SK-N-SH (cell line): ENCODE data around the gene IRAK3. TPM values are rescaled to one million over a fixed set of nuclear protein-coding genes. Genes with fewer than 3 reads are reported as not detected.

Source experiments
- CTCF ChIA-PET: fragments of 300-600, 350-600 bp; formaldehyde crosslinking; extraction: SDS; loops from one replicate; lab custom pipeline; 2021; lab: Yijun Ruan, JAX
- POLR2A ChIA-PET: fragments of 350-600 bp; sonication (Branson Sonifier 250); formaldehyde crosslinking; extraction: SDS; loops from one replicate; lab custom pipeline; 2020; ENCODE audit warnings: antibody characterized with exemption, inconsistent platforms; lab: Yijun Ruan, JAX
- DNase-seq: peaks from one replicate; pipeline ENCODE4 v3.0.0; 2012
- H2AFZ ChIP-seq: fragments of 200-600 bp; sonication (generic); 2 replicates; pipeline ENCODE4 v1.8.1; 2016; ENCODE audit warnings: antibody characterized with exemption, mild to moderate bottlenecking, low read depth
- H3F3A ChIP-seq: fragments of 200-600 bp; sonication (generic); replicated peaks from 2 replicates; pipeline ENCODE3; 2016; ENCODE audit warnings: antibody characterized with exemption, mild to moderate bottlenecking; ENCODE audit not compliant: insufficient read depth
- H3K27ac ChIP-seq, 2 experiments: fragments of 200-500 bp in 1 of 2; fragments of 200-600 bp in 1 of 2; sonication (Bioruptor generic) in 1 of 2; sonication (generic), shearing (Covaris generic) in 1 of 2; 2 replicates each; pipeline versions ENCODE4 v1.5.1 to v1.6.1; 2014 to 2016; ENCODE audit warnings: low read depth in 2 of 2, inconsistent platforms in 1 of 2, low read length in 1 of 2, mild to moderate bottlenecking in 1 of 2, mixed read lengths in 1 of 2
- H3K27me3 ChIP-seq: fragments of 200-600 bp; sonication (generic), shearing (Covaris generic); 2 replicates; pipeline ENCODE4 v1.6.1; 2016; ENCODE audit warnings: mixed run types; ENCODE audit not compliant: insufficient read depth
- H3K36me3 ChIP-seq, 2 experiments: fragments of 200-500 bp in 1 of 2; fragments of 200-600 bp in 1 of 2; sonication (Bioruptor generic) in 1 of 2; sonication (generic) in 1 of 2; replicated peaks in 1 of 2; 2 replicates each; pipeline versions ENCODE3 to v1.5.1; 2014 to 2016; ENCODE audit warnings: low read length in 1 of 2, mild to moderate bottlenecking in 1 of 2; ENCODE audit not compliant: insufficient read depth in 2 of 2, control insufficient read depth in 1 of 2
- H3K4me1 ChIP-seq, 2 experiments: fragments of 200-500 bp in 1 of 2; fragments of 200-600 bp in 1 of 2; sonication (Bioruptor generic) in 1 of 2; sonication (generic), shearing (Covaris generic) in 1 of 2; 2 replicates each; pipeline versions ENCODE4 v1.5.1 to v1.6.1; 2014 to 2016; ENCODE audit warnings: low read depth in 1 of 2, low read length in 1 of 2, mixed run types in 1 of 2; ENCODE audit not compliant: insufficient read depth in 2 of 2, control insufficient read depth in 1 of 2
- H3K4me2 ChIP-seq: fragments of 200-600 bp; sonication (generic), shearing (Covaris generic); 2 replicates; pipeline ENCODE4 v1.6.1; 2017; ENCODE audit warnings: mixed run types
- H3K4me3 ChIP-seq, 2 experiments: fragments of 200-500 bp in 1 of 2; fragments of 200-600 bp in 1 of 2; sonication (Bioruptor generic) in 1 of 2; sonication (generic), shearing (Covaris generic) in 1 of 2; 2 replicates each; pipeline versions ENCODE4 v1.5.1 to v1.8.1; 2014 to 2016; ENCODE audit warnings: low read depth in 2 of 2, inconsistent platforms in 1 of 2, low read length in 1 of 2, mild to moderate bottlenecking in 1 of 2, mixed read lengths in 1 of 2, moderate library complexity in 1 of 2
- H3K79me2 ChIP-seq: fragments of 200-600 bp; sonication (generic); 2 replicates; pipeline ENCODE4 v1.8.1; 2017; ENCODE audit warnings: mild to moderate bottlenecking; ENCODE audit not compliant: insufficient read depth
- H3K9ac ChIP-seq: fragments of 200-600 bp; sonication (generic); 2 replicates; pipeline ENCODE4 v1.6.1; 2017; ENCODE audit warnings: mixed run types
- H3K9me2 ChIP-seq: fragments of 200-600 bp; sonication (generic); 2 replicates; pipeline ENCODE4 v1.6.1; 2017; ENCODE audit warnings: mixed run types
- H3K9me3 ChIP-seq: fragments of 200-600 bp; sonication (generic); 2 replicates; pipeline ENCODE4 v1.6.1; 2017; ENCODE audit warnings: mixed run types, mild to moderate bottlenecking, moderate library complexity
- H4K20me1 ChIP-seq: fragments of 200-600 bp; sonication (generic); 2 replicates; pipeline ENCODE4 v1.6.1; 2017; ENCODE audit warnings: mild to moderate bottlenecking, mixed run types; ENCODE audit not compliant: insufficient read depth
- CHD2 ChIP-seq: fragments of 150-350 bp; IDR thresholded peaks from 2 replicates; pipeline ENCODE4 v1.6.1; 2018; ENCODE audit warnings: low read length; ENCODE audit not compliant: partially characterized antibody
- EP300 ChIP-seq, 2 experiments: IDR thresholded peaks; 2 replicates each; pipeline versions ENCODE4 v1.4.0 to v1.6.1; 2012; ENCODE audit warnings: borderline replicate concordance in 1 of 2, low read depth in 1 of 2, low read length in 1 of 2
- EZH2phosphoT487 ChIP-seq: fragments of 200-600 bp; sonication (generic); IDR thresholded peaks from 2 replicates; pipeline ENCODE4 v1.6.1; 2017; ENCODE audit warnings: low read depth, mixed run types, mild to moderate bottlenecking, antibody characterized with exemption, moderate library complexity, borderline replicate concordance
- GABPA ChIP-seq: IDR thresholded peaks from 2 replicates; pipeline ENCODE4 v1.4.0; 2012; ENCODE audit warnings: low read depth, mild to moderate bottlenecking
- MXI1 ChIP-seq: IDR thresholded peaks from 2 replicates; pipeline ENCODE4 v1.6.1; 2012; ENCODE audit warnings: mild to moderate bottlenecking, low read depth, low read length, improper control_type of control experiment
- NRF1 ChIP-seq: IDR thresholded peaks from 2 replicates; pipeline ENCODE4 v1.6.1; 2012; ENCODE audit warnings: low read depth, mild to moderate bottlenecking, low read length
- RAD21 ChIP-seq: IDR thresholded peaks from 2 replicates; pipeline ENCODE4 v1.6.1; 2012; ENCODE audit warnings: mild to moderate bottlenecking, low read length
- RCOR1 ChIP-seq: fragments of 150-350 bp; IDR thresholded peaks from 2 replicates; pipeline ENCODE4 v1.6.1; 2017; ENCODE audit warnings: antibody characterized with exemption, low read length
- SMC3 ChIP-seq: IDR thresholded peaks from 2 replicates; pipeline ENCODE4 v1.6.1; 2012; ENCODE audit warnings: low read depth, low read length, improper control_type of control experiment
- TAF1 ChIP-seq: IDR thresholded peaks from 2 replicates; pipeline ENCODE4 v1.6.1; 2012; ENCODE audit warnings: low read depth, mild to moderate bottlenecking, low read length, moderate library complexity, borderline replicate concordance
- TEAD4 ChIP-seq: IDR thresholded peaks from 2 replicates; pipeline ENCODE4 v1.4.0; 2012; ENCODE audit warnings: mild to moderate bottlenecking, borderline replicate concordance; ENCODE audit not compliant: insufficient read depth
- WGBS: methylation state at CpG from one replicate; pipeline ENCODE4 v1.1.6; 2017; ENCODE audit warnings: low lambda C conversion rate; 5-methylcytosine and 5-hydroxymethylcytosine counted together
- polyA plus RNA-seq, 3 experiments: library from polyadenylated mRNA; depleted of rRNA; stranded (reverse); fragments of >200 nt; gene quantifications; 2 replicates each; pipeline ENCODE4 v1.2.3, GENCODE V29; 2012
- TF ChIP-seq, protein P1 (sequence below): fragments of 150-350 bp; IDR thresholded peaks from 2 replicates; pipeline ENCODE4 v1.6.1; 2016; ENCODE audit warnings: mild to moderate bottlenecking, low read depth, low read length
- TF ChIP-seq, protein P2 (sequence below): IDR thresholded peaks from 2 replicates; pipeline ENCODE4 v1.4.0; 2012; ENCODE audit warnings: low read depth, borderline replicate concordance
- TF ChIP-seq, protein P3 (sequence below): fragments of 200-600 bp; sonication (generic); IDR thresholded peaks from 2 replicates; pipeline ENCODE4 v1.6.1; 2017; ENCODE audit warnings: antibody characterized with exemption, mild to moderate bottlenecking, moderate library complexity
- TF ChIP-seq, protein P4 (sequence below): IDR thresholded peaks from 2 replicates; pipeline ENCODE4 v1.4.0; 2012; ENCODE audit warnings: low read depth
- TF ChIP-seq, protein P5 (sequence below): IDR thresholded peaks from 2 replicates; pipeline ENCODE4 v1.4.0; 2012; ENCODE audit warnings: low read depth, borderline replicate concordance
- TF ChIP-seq, protein P6 (sequence below): IDR thresholded peaks from 2 replicates; pipeline ENCODE4 v1.6.1; 2012; ENCODE audit warnings: mild to moderate bottlenecking, low read depth, low read length, moderate library complexity

The IRAK3 gene, protein sequence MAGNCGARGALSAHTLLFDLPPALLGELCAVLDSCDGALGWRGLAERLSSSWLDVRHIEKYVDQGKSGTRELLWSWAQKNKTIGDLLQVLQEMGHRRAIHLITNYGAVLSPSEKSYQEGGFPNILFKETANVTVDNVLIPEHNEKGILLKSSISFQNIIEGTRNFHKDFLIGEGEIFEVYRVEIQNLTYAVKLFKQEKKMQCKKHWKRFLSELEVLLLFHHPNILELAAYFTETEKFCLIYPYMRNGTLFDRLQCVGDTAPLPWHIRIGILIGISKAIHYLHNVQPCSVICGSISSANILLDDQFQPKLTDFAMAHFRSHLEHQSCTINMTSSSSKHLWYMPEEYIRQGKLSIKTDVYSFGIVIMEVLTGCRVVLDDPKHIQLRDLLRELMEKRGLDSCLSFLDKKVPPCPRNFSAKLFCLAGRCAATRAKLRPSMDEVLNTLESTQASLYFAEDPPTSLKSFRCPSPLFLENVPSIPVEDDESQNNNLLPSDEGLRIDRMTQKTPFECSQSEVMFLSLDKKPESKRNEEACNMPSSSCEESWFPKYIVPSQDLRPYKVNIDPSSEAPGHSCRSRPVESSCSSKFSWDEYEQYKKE
- not detected in 2 replicates for polyA plus RNA-seq (2012; rRNA removed)
- not detected in 2 replicates for polyA plus RNA-seq (2012; cell fraction: cytosol; rRNA removed)
- not detected in 2 replicates for polyA plus RNA-seq (2012; cell fraction: nucleus; rRNA removed)

DNA sequence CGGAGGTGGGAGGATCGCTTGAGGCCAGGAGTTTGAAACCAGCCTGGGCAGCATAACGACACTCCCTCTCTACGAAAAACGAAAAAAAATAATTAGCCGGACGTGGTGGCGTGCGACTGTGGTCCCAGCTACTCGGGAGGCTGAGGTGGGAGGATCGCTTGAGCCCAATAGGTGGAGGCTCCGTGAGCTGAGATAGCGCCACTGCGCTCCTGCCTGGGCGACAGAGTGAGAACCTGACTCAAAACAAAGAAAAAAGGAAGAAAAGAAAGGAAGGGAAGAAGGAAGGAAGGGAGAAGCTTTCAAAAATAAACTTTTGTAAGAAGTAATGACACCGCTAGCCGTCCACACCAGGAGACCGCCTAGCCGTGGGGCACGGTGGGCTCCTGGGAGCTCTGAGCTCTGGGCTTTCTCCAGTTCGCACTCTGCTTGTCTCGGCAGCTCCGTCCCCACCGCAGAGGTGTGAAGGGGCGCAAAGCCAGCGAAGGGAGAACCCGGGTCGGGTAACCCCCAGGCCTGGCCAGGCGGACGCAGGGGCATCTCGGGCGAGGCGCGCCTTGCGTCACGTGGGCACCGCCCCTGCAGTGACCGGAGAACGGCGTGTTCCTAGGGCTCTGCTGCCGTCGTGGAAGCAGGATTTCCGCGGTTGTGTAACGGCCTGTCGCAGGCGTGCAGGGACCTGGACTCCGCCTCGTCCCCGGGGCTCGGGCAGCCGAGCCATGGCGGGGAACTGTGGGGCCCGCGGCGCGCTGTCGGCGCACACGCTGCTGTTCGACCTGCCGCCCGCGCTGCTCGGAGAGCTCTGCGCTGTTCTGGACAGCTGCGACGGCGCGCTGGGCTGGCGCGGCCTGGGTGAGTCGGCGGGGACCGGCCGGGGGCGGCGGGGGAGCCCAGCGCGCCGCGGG lies at the start of gene IRAK3:
Gene IRAK3, plus strand, starts transcription at position 631 of the 902 bp plus-strand sequence. Its CDS starts 86 bp downstream, at position 717.
- H3K9me2 ChIP-seq = no peaks in the 10 kb centered on the region
- H3F3A ChIP-seq = no peaks in the 10 kb centered on the region
- H3K79me2 ChIP-seq = no peaks in the 10 kb centered on the region
- 42% methylated on average over 21 of the region's 82 CpGs for WGBS
- no peak within 1 kb of the TSS for H3K9ac ChIP-seq
- H3K4me3 ChIP-seq = peak within 1 kb of the TSS; percentile 34 to 47; a peak in 3 of 4 replicates
- no peaks in the 10 kb centered on the region for H3K36me3 ChIP-seq
- peaks cover 56% of the 10 kb centered on the region for H3K27me3 ChIP-seq
- peak within 1 kb of the TSS; percentile 74; the same call in 1 of the 2 replicates for H2AFZ ChIP-seq
- POLR2A ChIA-PET = no interaction called here
- H3K27ac ChIP-seq = no peak within 1 kb of the TSS
- H4K20me1 ChIP-seq = no peaks in the 10 kb centered on the region
- peaks cover 0 to 4% of the 10 kb centered on the region in 2 experiments; a peak in 1 of 4 replicates for H3K4me1 ChIP-seq
- CTCF ChIA-PET = interaction anchor here (0.6 to 1.7 kb wide), 3 partner anchors 9 to 63 kb away, joined by 3 to 5 read pairs (median 4); partner anchors contain the start of gene TMBIM4
- TF ChIP-seq, protein P1, sequence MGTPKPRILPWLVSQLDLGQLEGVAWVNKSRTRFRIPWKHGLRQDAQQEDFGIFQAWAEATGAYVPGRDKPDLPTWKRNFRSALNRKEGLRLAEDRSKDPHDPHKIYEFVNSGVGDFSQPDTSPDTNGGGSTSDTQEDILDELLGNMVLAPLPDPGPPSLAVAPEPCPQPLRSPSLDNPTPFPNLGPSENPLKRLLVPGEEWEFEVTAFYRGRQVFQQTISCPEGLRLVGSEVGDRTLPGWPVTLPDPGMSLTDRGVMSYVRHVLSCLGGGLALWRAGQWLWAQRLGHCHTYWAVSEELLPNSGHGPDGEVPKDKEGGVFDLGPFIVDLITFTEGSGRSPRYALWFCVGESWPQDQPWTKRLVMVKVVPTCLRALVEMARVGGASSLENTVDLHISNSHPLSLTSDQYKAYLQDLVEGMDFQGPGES = no peak
- TF ChIP-seq NRF1 (no peak), CHD2 (no peak), EP300 (IDR thresholded peaks at IDR 0.05; ENCODE audit: borderline replicate concordance in 1 of 2, low read depth in 1 of 2, low read length in 1 of 2) (no peak), SMC3 (no peak), GABPA (no peak), EZH2phosphoT487 (peak; percentile 53; the same call in 1 of the 2 replicates), TAF1 (no peak), MXI1 (no peak), RCOR1 (no peak), RAD21 (no peak), TEAD4 (no peak)
- TF ChIP-seq, protein P2, sequence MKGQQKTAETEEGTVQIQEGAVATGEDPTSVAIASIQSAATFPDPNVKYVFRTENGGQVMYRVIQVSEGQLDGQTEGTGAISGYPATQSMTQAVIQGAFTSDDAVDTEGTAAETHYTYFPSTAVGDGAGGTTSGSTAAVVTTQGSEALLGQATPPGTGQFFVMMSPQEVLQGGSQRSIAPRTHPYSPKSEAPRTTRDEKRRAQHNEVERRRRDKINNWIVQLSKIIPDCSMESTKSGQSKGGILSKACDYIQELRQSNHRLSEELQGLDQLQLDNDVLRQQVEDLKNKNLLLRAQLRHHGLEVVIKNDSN = peak; percentile 73
- TF ChIP-seq, protein P3, sequence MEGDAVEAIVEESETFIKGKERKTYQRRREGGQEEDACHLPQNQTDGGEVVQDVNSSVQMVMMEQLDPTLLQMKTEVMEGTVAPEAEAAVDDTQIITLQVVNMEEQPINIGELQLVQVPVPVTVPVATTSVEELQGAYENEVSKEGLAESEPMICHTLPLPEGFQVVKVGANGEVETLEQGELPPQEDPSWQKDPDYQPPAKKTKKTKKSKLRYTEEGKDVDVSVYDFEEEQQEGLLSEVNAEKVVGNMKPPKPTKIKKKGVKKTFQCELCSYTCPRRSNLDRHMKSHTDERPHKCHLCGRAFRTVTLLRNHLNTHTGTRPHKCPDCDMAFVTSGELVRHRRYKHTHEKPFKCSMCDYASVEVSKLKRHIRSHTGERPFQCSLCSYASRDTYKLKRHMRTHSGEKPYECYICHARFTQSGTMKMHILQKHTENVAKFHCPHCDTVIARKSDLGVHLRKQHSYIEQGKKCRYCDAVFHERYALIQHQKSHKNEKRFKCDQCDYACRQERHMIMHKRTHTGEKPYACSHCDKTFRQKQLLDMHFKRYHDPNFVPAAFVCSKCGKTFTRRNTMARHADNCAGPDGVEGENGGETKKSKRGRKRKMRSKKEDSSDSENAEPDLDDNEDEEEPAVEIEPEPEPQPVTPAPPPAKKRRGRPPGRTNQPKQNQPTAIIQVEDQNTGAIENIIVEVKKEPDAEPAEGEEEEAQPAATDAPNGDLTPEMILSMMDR = no peak
- TF ChIP-seq, protein P4, sequence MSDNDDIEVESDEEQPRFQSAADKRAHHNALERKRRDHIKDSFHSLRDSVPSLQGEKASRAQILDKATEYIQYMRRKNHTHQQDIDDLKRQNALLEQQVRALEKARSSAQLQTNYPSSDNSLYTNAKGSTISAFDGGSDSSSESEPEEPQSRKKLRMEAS = peak; percentile 25; the same call in 1 of the 2 replicates
- TF ChIP-seq, protein P5, sequence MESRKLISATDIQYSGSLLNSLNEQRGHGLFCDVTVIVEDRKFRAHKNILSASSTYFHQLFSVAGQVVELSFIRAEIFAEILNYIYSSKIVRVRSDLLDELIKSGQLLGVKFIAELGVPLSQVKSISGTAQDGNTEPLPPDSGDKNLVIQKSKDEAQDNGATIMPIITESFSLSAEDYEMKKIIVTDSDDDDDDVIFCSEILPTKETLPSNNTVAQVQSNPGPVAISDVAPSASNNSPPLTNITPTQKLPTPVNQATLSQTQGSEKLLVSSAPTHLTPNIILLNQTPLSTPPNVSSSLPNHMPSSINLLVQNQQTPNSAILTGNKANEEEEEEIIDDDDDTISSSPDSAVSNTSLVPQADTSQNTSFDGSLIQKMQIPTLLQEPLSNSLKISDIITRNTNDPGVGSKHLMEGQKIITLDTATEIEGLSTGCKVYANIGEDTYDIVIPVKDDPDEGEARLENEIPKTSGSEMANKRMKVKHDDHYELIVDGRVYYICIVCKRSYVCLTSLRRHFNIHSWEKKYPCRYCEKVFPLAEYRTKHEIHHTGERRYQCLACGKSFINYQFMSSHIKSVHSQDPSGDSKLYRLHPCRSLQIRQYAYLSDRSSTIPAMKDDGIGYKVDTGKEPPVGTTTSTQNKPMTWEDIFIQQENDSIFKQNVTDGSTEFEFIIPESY = no peak
- TF ChIP-seq, protein P6, sequence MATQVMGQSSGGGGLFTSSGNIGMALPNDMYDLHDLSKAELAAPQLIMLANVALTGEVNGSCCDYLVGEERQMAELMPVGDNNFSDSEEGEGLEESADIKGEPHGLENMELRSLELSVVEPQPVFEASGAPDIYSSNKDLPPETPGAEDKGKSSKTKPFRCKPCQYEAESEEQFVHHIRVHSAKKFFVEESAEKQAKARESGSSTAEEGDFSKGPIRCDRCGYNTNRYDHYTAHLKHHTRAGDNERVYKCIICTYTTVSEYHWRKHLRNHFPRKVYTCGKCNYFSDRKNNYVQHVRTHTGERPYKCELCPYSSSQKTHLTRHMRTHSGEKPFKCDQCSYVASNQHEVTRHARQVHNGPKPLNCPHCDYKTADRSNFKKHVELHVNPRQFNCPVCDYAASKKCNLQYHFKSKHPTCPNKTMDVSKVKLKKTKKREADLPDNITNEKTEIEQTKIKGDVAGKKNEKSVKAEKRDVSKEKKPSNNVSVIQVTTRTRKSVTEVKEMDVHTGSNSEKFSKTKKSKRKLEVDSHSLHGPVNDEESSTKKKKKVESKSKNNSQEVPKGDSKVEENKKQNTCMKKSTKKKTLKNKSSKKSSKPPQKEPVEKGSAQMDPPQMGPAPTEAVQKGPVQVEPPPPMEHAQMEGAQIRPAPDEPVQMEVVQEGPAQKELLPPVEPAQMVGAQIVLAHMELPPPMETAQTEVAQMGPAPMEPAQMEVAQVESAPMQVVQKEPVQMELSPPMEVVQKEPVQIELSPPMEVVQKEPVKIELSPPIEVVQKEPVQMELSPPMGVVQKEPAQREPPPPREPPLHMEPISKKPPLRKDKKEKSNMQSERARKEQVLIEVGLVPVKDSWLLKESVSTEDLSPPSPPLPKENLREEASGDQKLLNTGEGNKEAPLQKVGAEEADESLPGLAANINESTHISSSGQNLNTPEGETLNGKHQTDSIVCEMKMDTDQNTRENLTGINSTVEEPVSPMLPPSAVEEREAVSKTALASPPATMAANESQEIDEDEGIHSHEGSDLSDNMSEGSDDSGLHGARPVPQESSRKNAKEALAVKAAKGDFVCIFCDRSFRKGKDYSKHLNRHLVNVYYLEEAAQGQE = no peak
- DNase-seq = peak; percentile 69
- H3K9me3 ChIP-seq = no peaks in the 10 kb centered on the region
- peak within 1 kb of the TSS; percentile 71 for H3K4me2 ChIP-seq
